ENCODE data around the gene GLT8D2.

The GLT8D2 gene

DNA sequence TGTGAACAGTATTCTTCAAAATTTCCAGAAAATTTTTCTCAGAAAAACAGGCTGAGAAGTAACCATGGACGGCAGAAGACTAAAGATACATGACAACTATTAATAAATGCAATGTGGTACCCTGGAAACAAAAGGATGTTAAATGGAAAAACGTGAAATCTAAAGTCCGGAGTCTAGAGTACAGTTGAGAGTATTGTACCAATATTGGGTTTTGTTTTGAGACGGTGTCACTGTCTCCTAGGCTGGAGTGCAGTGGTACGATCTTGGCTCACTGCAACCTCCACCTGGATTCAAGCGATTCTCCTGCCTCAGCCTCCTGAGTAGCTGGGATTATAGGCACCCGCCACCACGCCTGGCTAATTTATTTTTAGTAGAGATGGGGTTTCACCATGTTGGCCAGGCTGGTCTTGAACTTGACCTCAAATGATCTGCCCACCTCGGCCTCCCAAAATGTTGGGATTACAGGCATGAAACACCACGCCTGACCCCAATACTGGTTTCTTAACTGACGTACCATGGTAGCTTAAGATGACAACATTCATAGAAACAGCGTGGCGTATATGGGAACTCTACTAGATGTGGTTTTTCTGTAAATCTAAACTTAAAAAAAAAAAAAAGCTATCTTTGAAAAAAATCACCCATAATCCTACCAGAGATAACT is 101.1 kb downstream of the GLT8D2 start:
- TF ChIP-seq CSDC2 (CRISPR knock-in tag; IDR thresholded peaks at IDR 0.05) (no peak), ZNF565 (CRISPR knock-in tag; conservative IDR thresholded peaks at IDR 0.05; ENCODE audit: low read depth) (no peak), SNAI2 (CRISPR knock-in tag; IDR thresholded peaks at IDR 0.05) (no peak), ESRRG (CRISPR knock-in tag; IDR thresholded peaks at IDR 0.05) (no peak), ISL1 (CRISPR knock-in tag; IDR thresholded peaks at IDR 0.05) (no peak), TCF4 (CRISPR knock-in tag; IDR thresholded peaks at IDR 0.05; ENCODE audit: borderline replicate concordance) (no peak), TOX (CRISPR knock-in tag; IDR thresholded peaks at IDR 0.05; ENCODE audit: borderline replicate concordance) (no peak)
- no peak for ATAC-seq

- ATAC-seq, result no peak
- TF ChIP-seq, protein P1, sequence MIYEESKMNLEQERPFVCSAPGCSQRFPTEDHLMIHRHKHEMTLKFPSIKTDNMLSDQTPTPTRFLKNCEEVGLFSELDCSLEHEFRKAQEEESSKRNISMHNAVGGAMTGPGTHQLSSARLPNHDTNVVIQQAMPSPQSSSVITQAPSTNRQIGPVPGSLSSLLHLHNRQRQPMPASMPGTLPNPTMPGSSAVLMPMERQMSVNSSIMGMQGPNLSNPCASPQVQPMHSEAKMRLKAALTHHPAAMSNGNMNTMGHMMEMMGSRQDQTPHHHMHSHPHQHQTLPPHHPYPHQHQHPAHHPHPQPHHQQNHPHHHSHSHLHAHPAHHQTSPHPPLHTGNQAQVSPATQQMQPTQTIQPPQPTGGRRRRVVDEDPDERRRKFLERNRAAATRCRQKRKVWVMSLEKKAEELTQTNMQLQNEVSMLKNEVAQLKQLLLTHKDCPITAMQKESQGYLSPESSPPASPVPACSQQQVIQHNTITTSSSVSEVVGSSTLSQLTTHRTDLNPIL (CRISPR knock-in tag; IDR thresholded peaks at IDR 0.05; ENCODE audit: low read depth), result no peak
- TF ChIP-seq ZNF8 (CRISPR knock-in tag; IDR thresholded peaks at IDR 0.05) (no peak), GLIS3 (CRISPR knock-in tag; IDR thresholded peaks at IDR 0.05) (no peak), TCF4 (CRISPR knock-in tag; IDR thresholded peaks at IDR 0.05; ENCODE audit: borderline replicate concordance) (no peak), PPARA (CRISPR knock-in tag; IDR thresholded peaks at IDR 0.05; ENCODE audit: borderline replicate concordance) (no peak), TOX (CRISPR knock-in tag; IDR thresholded peaks at IDR 0.05; ENCODE audit: borderline replicate concordance) (no peak), CSDC2 (CRISPR knock-in tag; IDR thresholded peaks at IDR 0.05) (no peak), ZNF565 (CRISPR knock-in tag; conservative IDR thresholded peaks at IDR 0.05; ENCODE audit: low read depth) (no peak), ZFP3 (CRISPR knock-in tag; IDR thresholded peaks at IDR 0.05) (no peak), ZNF70 (CRISPR knock-in tag; IDR thresholded peaks at IDR 0.05) (no peak), TSHZ2 (CRISPR knock-in tag; IDR thresholded peaks at IDR 0.05) (no peak), RARB (CRISPR knock-in tag; IDR thresholded peaks at IDR 0.05) (no peak), ZC3H10 (CRISPR knock-in tag; IDR thresholded peaks at IDR 0.05) (no peak), ZFP30 (CRISPR knock-in tag; IDR thresholded peaks at IDR 0.05) (no peak), ESRRG (CRISPR knock-in tag; IDR thresholded peaks at IDR 0.05) (no peak), BACH2 (CRISPR knock-in tag; IDR thresholded peaks at IDR 0.05; ENCODE audit: borderline replicate concordance) (no peak), CSRNP3 (CRISPR knock-in tag; IDR thresholded peaks at IDR 0.05) (no peak), ISL1 (CRISPR knock-in tag; IDR thresholded peaks at IDR 0.05) (no peak)
- TF ChIP-seq, protein P2, sequence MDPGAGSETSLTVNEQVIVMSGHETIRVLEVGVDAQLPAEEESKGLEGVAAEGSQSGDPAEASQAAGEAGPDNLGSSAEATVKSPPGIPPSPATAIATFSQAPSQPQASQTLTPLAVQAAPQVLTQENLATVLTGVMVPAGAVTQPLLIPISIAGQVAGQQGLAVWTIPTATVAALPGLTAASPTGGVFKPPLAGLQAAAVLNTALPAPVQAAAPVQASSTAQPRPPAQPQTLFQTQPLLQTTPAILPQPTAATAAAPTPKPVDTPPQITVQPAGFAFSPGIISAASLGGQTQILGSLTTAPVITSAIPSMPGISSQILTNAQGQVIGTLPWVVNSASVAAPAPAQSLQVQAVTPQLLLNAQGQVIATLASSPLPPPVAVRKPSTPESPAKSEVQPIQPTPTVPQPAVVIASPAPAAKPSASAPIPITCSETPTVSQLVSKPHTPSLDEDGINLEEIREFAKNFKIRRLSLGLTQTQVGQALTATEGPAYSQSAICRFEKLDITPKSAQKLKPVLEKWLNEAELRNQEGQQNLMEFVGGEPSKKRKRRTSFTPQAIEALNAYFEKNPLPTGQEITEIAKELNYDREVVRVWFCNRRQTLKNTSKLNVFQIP (CRISPR knock-in tag; IDR thresholded peaks at IDR 0.05; ENCODE audit: borderline replicate concordance, low read depth), result no peak
- TF ChIP-seq, protein P3, sequence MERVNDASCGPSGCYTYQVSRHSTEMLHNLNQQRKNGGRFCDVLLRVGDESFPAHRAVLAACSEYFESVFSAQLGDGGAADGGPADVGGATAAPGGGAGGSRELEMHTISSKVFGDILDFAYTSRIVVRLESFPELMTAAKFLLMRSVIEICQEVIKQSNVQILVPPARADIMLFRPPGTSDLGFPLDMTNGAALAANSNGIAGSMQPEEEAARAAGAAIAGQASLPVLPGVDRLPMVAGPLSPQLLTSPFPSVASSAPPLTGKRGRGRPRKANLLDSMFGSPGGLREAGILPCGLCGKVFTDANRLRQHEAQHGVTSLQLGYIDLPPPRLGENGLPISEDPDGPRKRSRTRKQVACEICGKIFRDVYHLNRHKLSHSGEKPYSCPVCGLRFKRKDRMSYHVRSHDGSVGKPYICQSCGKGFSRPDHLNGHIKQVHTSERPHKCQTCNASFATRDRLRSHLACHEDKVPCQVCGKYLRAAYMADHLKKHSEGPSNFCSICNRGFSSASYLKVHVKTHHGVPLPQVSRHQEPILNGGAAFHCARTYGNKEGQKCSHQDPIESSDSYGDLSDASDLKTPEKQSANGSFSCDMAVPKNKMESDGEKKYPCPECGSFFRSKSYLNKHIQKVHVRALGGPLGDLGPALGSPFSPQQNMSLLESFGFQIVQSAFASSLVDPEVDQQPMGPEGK (CRISPR knock-in tag; IDR thresholded peaks at IDR 0.05; ENCODE audit: borderline replicate concordance), result no peak
These were observed 102.0 kb downstream of the GLT8D2 start for GRCh38 chr12:103947871-103948555.

Data from SK-N-SH treated with all-trans-retinoic acid at 6 μM for 48 hours (cell line).